ENCODE measurements around the gene CYSLTR2.
"Not testable (repeated sequence)": the region's sequence is repeated elsewhere in the genome, so short reads cannot be mapped to it uniquely, and the experiment has no call there.

The CYSLTR2 gene

DNA sequence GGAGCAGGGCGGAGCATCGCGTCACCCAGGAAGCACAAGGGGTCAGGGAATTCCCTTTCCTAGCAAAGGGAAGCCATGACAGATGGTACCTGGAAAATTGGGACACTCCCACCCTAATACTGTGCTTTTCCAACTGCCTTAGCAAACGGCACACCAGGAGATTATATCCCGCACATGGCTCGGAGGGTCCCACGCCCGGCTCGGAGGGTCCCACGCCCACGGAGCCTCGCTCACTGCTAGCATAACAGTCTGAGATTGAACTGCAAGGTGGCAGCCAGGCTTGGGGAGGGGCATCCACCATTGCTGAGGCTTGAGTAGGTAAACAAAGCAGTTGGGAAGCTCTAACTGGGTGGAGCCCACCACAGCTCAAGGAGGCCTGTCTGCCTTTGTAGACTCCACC lies 42.9 kb downstream of the CYSLTR2 start:
- DNase-seq (ENCODE audit: low spot score), result not testable (repeated sequence)

DNA sequence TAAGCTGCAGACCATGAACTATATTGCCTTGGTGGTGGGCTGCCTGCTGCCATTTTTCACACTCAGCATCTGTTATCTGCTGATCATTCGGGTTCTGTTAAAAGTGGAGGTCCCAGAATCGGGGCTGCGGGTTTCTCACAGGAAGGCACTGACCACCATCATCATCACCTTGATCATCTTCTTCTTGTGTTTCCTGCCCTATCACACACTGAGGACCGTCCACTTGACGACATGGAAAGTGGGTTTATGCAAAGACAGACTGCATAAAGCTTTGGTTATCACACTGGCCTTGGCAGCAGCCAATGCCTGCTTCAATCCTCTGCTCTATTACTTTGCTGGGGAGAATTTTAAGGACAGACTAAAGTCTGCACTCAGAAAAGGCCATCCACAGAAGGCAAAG lies 53.7 kb downstream of the CYSLTR2 start:
- DNase-seq (ENCODE audit: low spot score), result no peak

DNA sequence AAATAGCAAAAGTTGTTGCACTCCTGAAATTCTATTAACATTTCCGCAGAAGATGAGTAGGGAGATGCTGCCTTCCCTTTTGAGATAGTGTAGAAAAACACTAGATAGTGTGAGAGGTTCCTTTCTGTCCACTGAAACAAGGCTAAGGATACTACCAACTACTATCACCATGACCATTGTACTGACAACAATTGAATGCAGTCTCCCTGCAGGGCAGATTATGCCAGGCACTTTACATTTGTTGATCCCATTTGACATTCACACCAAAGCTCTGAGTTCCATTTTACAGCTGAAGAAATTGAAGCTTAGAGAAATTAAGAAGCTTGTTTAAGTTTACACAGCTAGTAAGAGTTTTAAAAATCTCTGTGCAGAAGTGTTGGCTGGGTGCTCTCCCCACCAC lies 55.0 kb downstream of the CYSLTR2 start:
- no peak for DNase-seq (ENCODE audit: low spot score)

DNA sequence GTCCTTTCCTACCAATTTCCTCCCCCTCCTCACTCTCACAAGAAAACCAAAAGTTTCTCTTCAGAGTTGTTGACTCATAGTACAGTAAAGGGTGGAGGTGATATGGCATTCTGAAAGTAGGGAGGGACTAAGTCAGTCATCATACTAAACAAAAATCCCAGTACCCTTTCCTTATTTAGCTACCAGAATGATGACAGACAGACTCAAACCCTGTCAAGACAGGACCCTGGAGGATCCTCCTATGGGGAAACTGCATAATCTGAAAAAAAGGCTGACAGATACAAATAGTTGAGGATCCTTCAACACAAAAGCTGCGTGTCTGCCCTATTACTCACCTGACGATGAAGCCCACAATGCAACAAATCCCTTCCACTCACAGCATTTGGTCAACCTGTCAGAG lies 55.5 kb downstream of the CYSLTR2 start:
- no peak for DNase-seq (ENCODE audit: low spot score)

DNA sequence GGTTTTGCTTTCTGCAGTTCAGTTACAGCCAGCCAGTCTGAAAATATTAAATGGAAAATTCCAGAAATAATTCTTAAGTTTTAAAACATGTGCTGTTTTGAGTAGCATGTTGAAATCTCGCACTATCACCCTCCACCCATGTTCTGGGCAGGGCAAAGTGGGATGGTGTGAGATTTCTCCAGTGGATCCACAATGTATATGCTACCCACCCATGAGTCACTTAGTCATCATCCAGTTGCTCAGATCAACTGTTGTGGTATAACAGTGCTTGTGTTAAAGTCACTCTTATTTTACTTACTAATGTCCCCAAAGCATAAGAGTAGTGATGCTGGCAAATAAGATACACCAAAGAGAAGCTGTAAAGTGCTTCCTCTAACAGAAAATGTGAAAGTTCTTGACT lies 56.4 kb downstream of the CYSLTR2 start:
- DNase-seq (ENCODE audit: low spot score), result no peak

DNA sequence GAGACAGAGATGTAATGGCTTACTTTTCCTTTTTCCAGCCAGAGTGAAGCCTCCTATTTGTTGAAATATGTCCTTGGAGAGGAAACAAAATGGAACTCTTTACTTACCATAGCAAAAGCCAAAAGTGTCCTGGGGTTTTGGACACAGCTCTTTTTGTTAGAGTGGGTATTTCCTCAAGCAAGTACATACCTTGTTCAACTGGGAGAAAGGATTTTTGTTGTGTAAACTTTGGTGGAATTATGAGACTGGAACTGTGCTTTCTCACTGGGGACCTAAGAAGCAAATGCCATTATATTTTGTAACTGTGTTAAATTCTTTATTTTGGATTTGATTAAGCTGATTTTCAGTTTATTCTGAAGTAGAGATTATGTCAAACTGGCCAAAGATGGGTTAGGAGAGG lies 58.4 kb downstream of the CYSLTR2 start:
- no peak for DNase-seq (ENCODE audit: low spot score)

DNA sequence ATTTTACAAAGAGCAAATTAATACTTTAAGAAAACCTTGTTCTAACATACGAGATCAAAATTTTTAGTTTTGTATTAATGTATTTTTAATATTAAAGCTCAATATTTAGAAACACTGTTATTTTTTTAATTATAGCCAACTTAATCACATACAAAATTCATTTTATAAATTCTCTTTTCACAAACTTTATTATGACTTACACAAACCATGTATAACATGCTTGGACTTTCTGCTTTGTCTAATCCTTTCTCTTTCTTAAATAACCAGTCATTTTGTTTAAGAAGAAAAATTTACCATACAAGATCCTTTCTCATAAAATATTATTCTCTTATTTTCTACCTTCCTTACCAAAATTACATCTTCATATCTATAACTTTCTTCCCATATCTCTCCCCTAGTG lies 62.2 kb downstream of the CYSLTR2 start:
- DNase-seq (ENCODE audit: low spot score), result no peak

DNA sequence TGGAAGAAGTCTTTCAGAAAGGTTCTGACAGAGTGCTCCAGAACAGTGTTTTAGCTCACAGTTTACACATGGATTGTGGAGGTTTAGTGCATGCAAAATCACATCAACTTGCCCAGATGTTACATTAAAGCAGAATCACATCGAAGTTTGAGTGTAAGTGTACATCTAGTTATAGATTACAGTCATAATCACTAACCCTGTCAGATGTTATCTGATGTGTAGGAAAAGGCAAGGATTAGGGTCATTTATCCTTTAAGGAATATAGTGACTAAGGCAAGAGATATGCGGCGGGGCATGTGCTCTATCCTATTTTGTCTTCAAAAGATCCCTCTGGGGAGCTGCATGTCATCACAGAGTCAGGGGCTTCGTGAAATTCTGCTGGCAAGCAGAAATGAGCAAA lies 66.9 kb downstream of the CYSLTR2 start:
- DNase-seq (ENCODE audit: low spot score), result no peak

DNA sequence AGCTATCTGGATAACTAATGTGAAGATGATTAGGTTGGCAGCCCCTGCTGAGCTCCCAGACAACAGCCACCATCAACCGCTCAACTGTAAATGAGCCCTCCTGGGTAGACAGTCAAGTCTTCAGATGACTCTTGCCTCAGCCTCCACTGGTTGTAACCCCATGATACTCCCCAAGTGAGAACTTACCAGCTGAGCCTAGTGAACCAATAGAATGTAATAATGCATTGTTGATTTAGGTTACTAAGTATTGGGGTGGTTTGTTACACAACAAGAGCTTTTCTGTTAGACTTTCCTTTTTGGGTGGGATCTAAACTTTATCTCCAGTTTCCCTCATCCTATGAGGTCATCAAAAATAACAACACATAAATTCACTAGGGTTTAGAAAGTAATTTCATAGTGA lies 69.4 kb downstream of the CYSLTR2 start:
- no peak for DNase-seq (ENCODE audit: low spot score)

DNA sequence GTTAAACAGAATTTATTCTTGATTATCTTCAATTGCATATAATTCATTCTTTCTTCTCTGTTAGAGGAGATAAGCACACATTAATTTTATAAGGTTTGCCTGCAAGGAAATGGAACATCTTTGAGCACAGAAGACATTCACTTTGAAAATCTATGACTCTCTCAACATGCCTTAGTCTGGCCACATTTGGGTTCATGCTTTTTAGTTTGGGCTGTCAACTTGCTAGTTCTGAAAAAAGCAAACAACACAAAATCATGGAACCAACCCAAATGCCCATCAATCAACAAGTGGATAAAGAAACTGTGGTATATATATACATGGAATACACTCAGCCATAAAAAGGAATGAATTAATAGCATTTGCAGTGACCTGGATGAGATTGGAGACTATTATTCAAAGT lies 71.5 kb downstream of the CYSLTR2 start:
- DNase-seq (ENCODE audit: low spot score), result no peak

DNA sequence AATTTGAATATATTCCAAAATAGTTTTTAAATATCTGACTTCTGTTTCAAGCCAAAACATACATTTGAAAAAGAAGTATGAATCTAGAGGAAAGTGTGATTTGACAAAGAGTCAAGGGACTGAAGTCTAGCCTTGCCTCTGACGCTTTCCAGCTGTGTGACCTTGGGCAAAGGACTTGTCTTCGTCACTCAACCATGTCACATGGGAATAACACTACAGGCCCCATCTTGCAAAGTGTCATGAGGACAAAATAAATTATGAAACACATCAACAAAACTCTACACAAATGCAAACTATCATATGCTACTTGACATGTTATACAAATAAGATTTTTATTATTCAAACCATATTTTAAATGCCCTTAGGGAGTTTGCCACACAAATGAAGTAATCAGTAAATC lies 73.0 kb downstream of the CYSLTR2 start:
- no peak for DNase-seq (ENCODE audit: low spot score)

DNA sequence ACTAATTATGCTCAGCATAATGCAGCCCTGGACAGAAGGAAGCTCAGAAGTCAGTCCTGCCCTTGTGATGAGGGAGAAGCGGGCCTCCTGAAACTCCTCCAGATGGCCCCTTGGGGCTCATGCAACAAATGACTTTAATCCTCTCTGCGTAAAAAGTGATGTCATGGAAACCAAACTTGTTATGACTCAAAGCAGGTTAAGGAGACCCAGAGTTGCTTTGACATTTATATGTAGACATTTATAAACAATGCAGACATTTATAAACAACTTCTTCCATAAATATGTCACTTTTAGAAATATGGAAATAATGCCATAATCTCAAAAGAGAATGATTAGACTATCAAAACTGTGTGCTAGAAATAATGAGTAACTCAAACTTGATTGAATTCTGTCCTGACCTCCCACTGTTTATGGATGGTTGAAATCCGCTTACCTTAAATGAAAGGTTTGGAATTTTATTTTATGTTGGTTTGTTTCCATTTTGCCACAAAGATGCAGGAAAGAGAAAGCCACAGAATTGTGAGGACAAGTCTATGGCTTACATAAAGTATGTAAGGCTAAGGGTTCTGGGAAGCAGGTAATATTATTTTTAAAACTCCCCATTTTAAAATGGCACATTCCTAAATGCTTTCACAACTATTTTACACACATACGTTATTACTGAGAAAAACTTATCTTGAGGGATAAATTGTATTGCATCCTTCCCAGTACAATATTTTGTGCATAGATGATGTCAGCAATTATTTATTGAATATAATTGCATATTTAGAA lies 73.7 kb downstream of the CYSLTR2 start:
- no peak for DNase-seq (ENCODE audit: low spot score)

DNA sequence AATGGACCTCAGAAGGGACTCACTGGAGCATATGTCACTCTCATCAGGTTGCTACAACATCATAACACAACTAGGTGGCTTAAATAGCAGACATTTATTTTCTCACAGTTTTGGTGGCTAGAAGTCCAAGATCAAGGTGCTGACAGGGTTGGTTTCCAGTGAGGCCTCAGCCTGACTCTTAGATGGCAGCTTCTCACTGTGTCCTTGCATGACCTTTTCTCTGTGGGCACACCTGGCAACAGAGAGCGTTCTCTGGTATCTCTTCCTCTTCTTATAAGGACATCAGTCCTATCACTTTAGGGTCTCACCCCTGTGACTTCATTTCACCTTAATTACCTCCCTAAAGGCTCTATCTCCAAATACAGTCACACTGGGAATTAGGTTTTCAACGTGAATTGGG lies 74.5 kb downstream of the CYSLTR2 start:
- DNase-seq (ENCODE audit: low spot score), result no peak

DNA sequence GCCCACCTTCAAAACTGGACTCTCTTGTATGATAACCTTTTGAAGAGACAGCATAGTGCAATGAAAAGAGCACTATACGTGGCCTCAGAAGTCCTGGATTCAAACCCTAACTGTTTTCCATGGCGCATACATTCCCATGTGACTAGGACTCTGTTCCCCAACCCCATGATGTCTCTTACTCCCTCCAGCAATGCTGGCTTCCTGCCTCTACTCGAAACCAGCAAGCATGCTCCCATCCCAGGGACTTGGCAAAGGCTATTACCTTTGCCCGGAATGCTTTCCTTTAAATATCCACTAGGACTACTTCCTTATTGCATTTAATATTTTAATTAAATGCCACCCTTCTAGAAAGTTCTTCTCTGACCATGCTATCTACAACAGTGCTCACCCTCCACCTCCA lies 75.1 kb downstream of the CYSLTR2 start:
- DNase-seq (ENCODE audit: low spot score), result no peak

DNA sequence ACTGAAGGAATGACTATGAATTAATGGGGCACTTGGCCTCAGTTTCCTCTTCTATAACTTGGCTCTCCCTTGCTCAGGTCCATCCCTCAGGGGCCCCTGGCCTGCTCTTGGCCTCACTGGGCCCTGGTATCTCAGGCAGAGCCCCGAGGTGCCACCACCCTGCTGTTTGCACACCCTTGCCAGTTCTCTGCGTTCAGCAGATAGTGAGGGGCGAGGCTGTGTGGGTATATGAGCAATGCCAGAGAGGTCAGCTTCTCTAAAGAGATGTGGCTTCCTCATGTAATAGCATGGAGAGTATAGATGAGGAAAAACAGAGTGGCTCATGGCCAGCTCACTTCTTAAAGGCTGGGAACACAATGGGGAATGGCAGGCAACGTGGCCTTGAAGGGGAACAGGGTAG lies 76.1 kb downstream of the CYSLTR2 start:
- no peak for DNase-seq (ENCODE audit: low spot score)

DNA sequence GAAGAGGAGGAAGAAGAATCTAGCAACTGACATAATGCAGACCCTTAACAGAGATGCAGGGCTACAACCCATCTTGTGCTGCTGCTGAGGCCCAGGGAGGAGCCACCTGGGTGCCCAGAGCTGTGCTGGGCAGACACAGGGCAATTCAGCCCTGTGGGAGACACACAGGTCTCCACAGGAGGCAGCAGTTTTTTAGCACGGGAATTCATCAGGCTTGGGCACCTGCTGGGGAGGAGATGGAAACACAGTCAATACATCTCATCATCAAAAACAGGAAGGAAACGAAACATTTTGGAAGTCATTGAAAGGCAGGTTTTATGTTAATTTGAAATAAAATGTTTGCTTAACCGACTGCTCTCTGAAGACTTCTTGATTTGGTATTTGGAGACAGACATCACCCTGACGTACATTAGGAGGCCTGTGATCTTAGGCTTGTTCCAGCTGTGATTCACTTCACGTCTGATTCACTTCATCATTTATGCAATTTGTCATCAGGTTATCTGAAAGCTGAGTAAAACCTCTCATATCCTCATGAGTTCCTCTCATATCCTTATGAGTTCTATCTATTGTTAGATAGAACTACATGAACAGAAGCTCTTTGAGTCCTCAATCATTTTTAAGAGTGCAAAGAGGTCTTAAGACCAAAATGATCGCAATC lies 77.4 kb downstream of the CYSLTR2 start:
- no peak for DNase-seq (ENCODE audit: low spot score)

DNA sequence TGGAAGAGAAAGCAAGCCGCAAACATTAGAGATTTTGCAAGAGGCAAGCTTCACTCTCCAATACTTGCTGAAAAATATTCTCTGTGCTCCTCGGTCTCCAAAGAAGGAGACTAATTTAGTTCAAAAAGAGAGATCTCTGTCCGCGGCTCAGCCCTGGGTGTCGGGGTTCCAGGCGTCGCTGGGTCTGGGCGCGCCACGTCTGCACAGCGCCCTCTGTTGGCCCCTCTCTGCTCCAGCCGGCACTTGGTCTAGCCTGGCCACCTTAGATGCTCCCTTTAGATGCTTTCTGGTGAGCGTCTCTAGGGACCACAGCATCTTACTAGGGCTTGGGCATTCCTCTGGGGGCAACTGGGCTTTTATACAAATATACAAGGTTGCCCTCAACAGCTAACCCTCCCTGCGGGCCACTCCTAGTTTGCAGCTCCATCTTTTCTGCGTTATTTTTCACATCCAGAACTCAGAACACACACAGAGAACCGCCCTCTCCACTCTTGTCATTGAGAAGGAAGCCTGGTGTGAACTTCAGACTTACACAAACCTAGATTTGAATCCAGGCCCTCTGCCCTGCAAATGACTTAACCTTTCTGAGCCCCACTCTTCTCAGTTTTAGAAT lies 78.3 kb downstream of the CYSLTR2 start:
- DNase-seq (ENCODE audit: low spot score), result no peak

DNA sequence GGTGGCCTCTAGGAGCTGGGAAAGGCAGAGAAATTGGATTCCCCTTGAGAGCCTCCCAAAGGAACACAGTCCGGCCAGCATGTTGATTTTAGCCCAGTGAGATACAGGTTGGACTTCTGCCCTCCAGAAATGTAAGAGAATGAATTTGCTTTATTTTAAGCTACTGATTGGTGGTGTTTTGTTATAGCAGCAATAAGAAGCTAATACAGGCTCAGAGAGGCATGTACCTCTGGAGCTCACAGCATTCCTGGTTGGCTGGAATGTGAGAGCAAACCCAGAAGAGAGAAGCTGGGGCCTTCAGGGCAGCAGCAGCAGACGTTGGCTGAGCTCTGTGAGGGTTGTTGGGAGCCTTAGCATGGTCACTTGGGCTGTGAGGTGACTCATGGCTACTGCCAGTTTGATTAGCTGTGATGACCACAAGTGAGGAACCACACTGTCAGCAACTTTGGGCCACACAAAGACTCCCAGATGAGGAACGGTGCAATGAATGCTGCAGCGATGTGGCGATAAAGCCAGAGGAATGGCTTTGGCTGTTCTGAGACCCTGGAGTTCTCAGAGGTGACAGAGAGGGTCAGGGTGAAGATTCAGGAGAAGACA lies 80.1 kb downstream of the CYSLTR2 start:
- no peak for DNase-seq (ENCODE audit: low spot score)

DNA sequence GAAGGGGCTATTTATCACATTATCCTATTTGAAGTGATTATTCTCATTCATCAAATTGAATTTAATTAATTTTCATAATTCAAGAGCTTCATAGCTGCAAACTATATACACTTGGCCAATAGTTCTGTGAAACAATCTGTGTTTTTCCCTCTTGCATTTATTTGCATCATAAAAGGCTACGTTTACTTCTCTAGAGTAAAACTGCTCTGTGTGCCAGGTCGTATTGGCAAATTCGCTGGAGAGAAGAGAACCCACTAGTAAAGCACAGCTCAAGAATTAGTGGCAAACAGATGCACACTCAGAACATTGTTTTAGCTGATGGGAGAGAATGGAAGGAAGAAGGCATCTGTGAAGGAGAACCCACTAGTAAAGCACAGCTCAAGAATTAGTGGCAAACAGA lies 81.8 kb downstream of the CYSLTR2 start:
- no peak for DNase-seq (ENCODE audit: low spot score)

DNA sequence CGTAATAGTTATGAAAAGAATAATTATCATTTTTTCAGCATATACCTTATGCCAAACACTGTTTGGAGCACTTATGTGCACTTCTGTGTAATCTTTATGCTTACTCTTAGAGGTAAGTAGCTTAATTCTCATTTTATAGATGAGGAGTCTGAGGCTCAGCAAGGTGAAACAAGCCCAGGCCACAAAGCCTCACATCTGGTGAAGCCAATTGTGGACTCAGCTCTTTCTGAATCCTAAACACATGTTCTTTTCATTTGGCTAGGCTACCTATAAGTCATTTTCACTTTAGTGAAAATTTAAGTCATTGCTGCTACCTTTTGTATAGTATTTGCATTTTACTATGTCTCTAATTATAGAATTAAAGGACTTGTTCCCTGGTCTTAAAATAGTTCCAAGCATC lies 84.0 kb downstream of the CYSLTR2 start:
- DNase-seq (ENCODE audit: low spot score), result no peak

DNA sequence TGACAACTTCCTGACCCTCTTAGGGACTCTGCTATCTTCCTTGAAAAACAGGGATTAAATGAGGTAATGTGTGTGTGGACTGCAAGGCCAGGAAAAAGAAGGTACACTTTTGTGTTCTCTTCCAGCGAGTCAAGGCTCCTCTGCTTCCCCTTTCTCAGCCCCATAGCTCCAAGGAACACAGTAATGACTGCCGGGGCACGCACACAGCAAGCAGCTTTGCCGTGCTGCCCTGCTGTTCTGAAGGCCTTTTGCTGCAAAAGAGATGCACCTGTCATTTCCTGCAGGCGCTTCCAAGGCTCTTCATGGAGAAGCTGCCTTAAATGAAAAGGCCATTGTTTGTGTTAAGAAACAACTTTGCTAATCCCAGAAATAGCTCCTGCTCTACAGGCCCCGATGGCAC lies 84.6 kb downstream of the CYSLTR2 start:
- no peak for DNase-seq (ENCODE audit: low spot score)

DNA sequence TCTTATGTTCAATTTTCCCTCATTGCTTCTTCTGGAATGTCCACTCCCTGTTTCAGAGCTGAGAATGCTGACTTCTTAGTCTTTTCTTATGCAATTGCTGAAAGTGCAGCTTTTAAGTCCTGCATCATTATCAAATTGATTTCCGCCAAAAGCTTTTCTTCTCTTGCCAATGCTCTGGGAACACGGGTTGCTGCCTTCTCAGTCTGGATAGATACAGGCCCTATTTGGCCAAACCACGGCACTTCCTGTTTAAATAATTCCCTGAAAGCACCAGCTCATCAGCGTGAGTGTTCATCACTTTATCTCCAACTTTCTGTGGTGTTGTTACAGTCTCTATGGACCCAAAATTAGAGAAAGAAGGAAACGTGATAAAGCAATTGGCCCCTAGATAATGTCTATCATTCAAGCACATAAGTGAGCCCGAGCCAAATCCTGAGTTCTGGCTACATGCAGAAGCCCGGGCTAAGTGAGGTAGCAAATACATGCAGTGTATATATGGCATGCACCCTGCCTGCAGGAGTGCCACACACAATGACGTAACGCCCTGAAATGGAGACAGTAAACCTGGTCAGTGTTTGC lies 85.7 kb downstream of the CYSLTR2 start:
- no peak for DNase-seq (ENCODE audit: low spot score)

DNA sequence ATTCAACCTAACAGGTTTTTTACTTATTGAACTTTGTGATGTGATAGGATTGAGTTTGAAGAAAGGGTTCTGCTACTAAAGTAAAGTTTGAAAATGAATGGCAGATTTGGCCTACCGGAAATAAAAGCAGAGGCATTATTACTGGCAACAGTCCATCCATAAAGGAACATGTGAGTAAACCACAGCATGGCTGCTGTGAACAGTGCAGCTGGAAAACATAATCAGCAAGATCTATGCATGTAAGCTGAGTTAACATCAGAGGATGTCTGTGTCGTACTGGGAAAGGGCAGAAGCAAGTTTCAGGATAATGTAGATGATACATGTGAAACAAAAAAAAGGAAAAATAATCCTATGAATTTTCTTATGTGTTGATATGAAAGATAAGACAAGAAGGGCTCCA lies 87.6 kb downstream of the CYSLTR2 start:
- DNase-seq (ENCODE audit: low spot score), result no peak

All from hepatic stellate cell (primary cell).